Measurements from ENCODE around the gene EGF. TPM values are rescaled to one million over a fixed set of nuclear protein-coding genes. Genes with fewer than 3 reads are reported as not detected.

EGF gene
- total RNA-seq, 1 experiment from 2014 or later, result 1.5 TPM

- Histone ChIP-seq H2BK15ac (ENCODE audit: low read depth, low read length) (no peak overlapping the region), H3K14ac (ENCODE audit: insufficient read depth, low read length) (no peak overlapping the region), H2AFZ (ENCODE audit: low read length) (no peak overlapping the region), H2BK12ac (ENCODE audit: insufficient read length, low read depth, low read length) (no peak overlapping the region), H2BK20ac (ENCODE audit: low read depth, low read length, poor library complexity, severe bottlenecking) (no peak overlapping the region), H3K4me2 (ENCODE audit: insufficient read depth, insufficient read length, low read length) (no peak overlapping the region), H3K27me3 (ENCODE audit: insufficient read depth, low read length) (no peaks in the 10 kb centered on the region), H3K18ac (ENCODE audit: insufficient read length, low read depth, low read length) (no peak overlapping the region), H3K56ac (ENCODE audit: insufficient read length, low read depth, low read length) (no peak overlapping the region), H2AK5ac (ENCODE audit: insufficient read length, low read length) (no peak overlapping the region), H3K9ac (ENCODE audit: extremely low read depth, insufficient read length, low read length) (no peak overlapping the region), H3K4ac (ENCODE audit: low read depth, low read length) (no peak overlapping the region), H3K79me1 (ENCODE audit: insufficient read depth, low read depth, low read length, poor library complexity, severe bottlenecking) (no peaks in the 10 kb centered on the region), H3K4me1 (ENCODE audit: insufficient read depth, low read length) (no peaks in the 10 kb centered on the region), H3K79me2 (ENCODE audit: insufficient read depth, low read length) (no peaks in the 10 kb centered on the region), H3T11ph (ENCODE audit: low read length) (no peak overlapping the region), H4K20me1 (ENCODE audit: control insufficient read depth, insufficient read depth, insufficient read length) (no peaks in the 10 kb centered on the region), H4K5ac (ENCODE audit: insufficient read length, low read depth, low read length) (no peak overlapping the region), H2BK120ac (ENCODE audit: low read depth, low read length, poor library complexity, severe bottlenecking) (no peak overlapping the region), H3K23ac (ENCODE audit: insufficient read length, low read depth, low read length) (no peak overlapping the region), H4K8ac (replicated peaks; ENCODE audit: insufficient read length, low read depth, low read length) (no peak overlapping the region), H3K27ac (ENCODE audit: insufficient read length, low read depth, low read length) (no peak overlapping the region), H3K23me2 (ENCODE audit: insufficient read length, low read depth, low read length, poor library complexity, severe bottlenecking) (no peaks in the 10 kb centered on the region), H4K91ac (ENCODE audit: insufficient read length, low read depth, low read length) (no peak overlapping the region), H3K9me3 (ENCODE audit: control insufficient read depth, low read depth, low read length) (no peaks in the 10 kb centered on the region), H2BK5ac (ENCODE audit: insufficient read length, low read length) (no peak overlapping the region)
- TF ChIP-seq CTCF (conservative IDR thresholded peaks at IDR 0.05), result no peak
- peaks cover 11% of the 10 kb centered on the region in 2 experiments for H3K4me1 Mint-ChIP-seq
- H3K27me3 Mint-ChIP-seq (ENCODE audit: low read depth), result no peaks in the 10 kb centered on the region
- H3K4me3 Mint-ChIP-seq, result no peak overlapping the region
- no peak for DNase-seq
- H3K9me3 Mint-ChIP-seq, result no peaks in the 10 kb centered on the region
- WGBS (ENCODE audit: extremely low coverage, insufficient read length, low lambda C conversion rate), result no CpG with 5 or more reads among the region's 4 CpGs
- no peaks in the 10 kb centered on the region for H3K36me3 Mint-ChIP-seq (ENCODE audit: insufficient read depth in 1 of 3, low read depth in 3 of 3)
- H3K27ac Mint-ChIP-seq, result no peak overlapping the region
Observed at GRCh38 chr4:109942292-109942926, 29.7 kb downstream of the EGF start.
